PFSK-1 (cell line): ENCODE results near the gene UBTF.

Source experiments
- FOXP2 ChIP-seq: optimal IDR thresholded peaks from 2 replicates; pipeline ENCODE3; 2011; ENCODE audit warnings: borderline replicate concordance, control low read depth, inconsistent platforms; ENCODE audit not compliant: insufficient read depth; ENCODE audit errors: extremely low read length, extremely low read depth
- POLR2AphosphoS5 ChIP-seq: IDR thresholded peaks from 2 replicates; pipeline ENCODE4 v1.6.1; 2012; ENCODE audit warnings: low read depth, mild to moderate bottlenecking, control low read depth, low read length, moderate library complexity
- REST ChIP-seq, 2 experiments: IDR thresholded peaks; 2 replicates each; pipeline versions ENCODE4 v1.6.1 to v1.8.0; 2011 to 2012; ENCODE audit warnings: low read depth in 2 of 2, low read length in 2 of 2, control low read depth in 1 of 2, inconsistent platforms in 1 of 2, mild to moderate bottlenecking in 1 of 2, moderate library complexity in 1 of 2; ENCODE audit not compliant: insufficient read depth in 1 of 2
- SIN3A ChIP-seq: IDR thresholded peaks from 2 replicates; pipeline ENCODE4 v1.6.1; 2012; ENCODE audit warnings: mild to moderate bottlenecking, low read length, moderate library complexity, borderline replicate concordance; ENCODE audit not compliant: insufficient read depth
- TAF1 ChIP-seq: IDR thresholded peaks from 2 replicates; pipeline ENCODE4 v1.6.1; 2012; ENCODE audit warnings: low read length, control low read depth, borderline replicate concordance; ENCODE audit not compliant: insufficient read depth

Gene UBTF

GRCh38 chr17:44209786-44210341 lies 9.6 kb downstream of the UBTF start:
- no peak for TF ChIP-seq FOXP2

- TF ChIP-seq SIN3A (no peak), FOXP2 (no peak), TAF1 (no peak), POLR2AphosphoS5 (no peak), REST (IDR thresholded peaks at IDR 0.05; ENCODE audit: insufficient read depth in 1 of 2, low read depth in 2 of 2, low read length in 2 of 2) (no peak)
Measured at GRCh38 chr17:44207743-44208142, 11.7 kb downstream of the UBTF start.

GRCh38 chr17:44207319-44207718 lies 12.2 kb downstream of the UBTF start:
- no peak for TF ChIP-seq REST (IDR thresholded peaks at IDR 0.05; ENCODE audit: insufficient read depth in 1 of 2, low read depth in 2 of 2, low read length in 2 of 2)

GRCh38 chr17:44206825-44207155 lies 12.7 kb downstream of the UBTF start:
- TF ChIP-seq SIN3A (no peak), FOXP2 (no peak)

- TF ChIP-seq FOXP2 (no peak), SIN3A (0 out of 2 replicates have a peak, but pooled peaks have one; percentile 22)
Measured at GRCh38 chr17:44205962-44206824, 13.3 kb downstream of the UBTF start.

DNA sequence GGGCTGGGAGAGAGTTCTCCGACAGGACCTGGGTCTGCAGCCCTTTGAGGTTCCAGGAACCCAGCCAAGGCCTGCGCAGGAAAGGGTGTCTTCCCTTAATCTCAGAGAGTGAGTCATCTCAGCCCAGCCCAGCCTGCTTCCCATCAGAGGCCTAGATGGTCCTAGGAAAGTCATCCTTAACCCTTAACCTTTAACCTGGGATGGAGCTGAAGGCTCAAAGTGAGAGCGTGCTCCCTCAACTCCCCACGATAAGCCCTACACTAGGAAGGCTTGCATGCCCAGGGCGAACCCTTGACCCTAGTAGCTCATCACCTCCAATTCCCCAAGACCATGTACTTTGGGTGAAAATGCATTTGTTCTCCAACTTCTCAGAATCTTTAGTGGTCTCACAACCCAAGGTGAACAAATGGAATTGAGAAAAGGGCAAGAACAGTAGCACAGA lies 15.0 kb downstream of the UBTF start:
- TF ChIP-seq POLR2AphosphoS5 (no peak; the same call in 1 of the 2 replicates), TAF1 (no peak), FOXP2 (no peak), REST (IDR thresholded peaks at IDR 0.05; ENCODE audit: insufficient read depth in 1 of 2, low read depth in 2 of 2, low read length in 2 of 2) (no peak), SIN3A (no peak)

GRCh38 chr17:44203731-44204440 lies 15.6 kb downstream of the UBTF start:
- TF ChIP-seq REST (IDR thresholded peaks at IDR 0.05; ENCODE audit: insufficient read depth in 1 of 2, low read depth in 2 of 2, low read length in 2 of 2) (no peak), FOXP2 (no peak), POLR2AphosphoS5 (no peak), SIN3A (no peak)
